ENCODE data around the gene UROC1.

UROC1 gene

DNA sequence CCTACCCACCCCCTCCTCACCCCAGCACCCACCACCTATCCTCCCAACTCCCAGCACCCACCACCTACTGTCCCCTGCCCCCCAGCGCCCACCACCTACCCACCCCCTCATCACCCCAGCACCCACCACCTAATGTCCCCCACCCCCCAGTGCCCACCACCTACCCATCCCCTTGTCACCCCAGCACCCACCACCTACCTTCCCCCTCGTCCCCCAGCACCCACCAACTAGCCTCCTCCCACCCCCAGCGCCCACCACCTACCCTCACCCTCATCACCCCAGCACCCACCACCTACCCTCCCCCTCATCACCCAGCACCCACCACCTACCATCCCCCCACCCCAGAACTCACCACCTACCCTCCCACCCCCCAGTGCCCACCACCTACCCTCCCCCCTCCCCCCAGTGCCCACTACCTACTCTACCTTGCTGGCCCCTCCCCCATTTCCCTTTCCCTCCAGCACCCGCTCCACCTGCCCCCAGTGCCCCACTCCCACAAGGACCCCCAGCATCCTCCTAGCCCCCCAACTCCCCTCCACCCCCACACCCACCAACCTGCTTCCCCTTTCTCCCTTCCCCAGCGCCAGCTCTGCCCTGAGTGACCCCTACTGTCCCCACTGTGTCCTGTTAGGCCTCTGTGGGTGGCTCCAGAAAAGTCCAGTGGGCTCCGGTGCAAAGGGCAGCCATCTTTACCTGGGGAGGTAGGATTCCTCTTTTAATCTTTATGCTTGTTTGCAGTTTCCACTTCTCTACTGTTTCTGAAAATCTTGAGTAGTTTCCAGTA lies 1.2 kb downstream of the UROC1 start:
- DNase-seq (ENCODE audit: low read depth in 2 of 2): no peak

DNA sequence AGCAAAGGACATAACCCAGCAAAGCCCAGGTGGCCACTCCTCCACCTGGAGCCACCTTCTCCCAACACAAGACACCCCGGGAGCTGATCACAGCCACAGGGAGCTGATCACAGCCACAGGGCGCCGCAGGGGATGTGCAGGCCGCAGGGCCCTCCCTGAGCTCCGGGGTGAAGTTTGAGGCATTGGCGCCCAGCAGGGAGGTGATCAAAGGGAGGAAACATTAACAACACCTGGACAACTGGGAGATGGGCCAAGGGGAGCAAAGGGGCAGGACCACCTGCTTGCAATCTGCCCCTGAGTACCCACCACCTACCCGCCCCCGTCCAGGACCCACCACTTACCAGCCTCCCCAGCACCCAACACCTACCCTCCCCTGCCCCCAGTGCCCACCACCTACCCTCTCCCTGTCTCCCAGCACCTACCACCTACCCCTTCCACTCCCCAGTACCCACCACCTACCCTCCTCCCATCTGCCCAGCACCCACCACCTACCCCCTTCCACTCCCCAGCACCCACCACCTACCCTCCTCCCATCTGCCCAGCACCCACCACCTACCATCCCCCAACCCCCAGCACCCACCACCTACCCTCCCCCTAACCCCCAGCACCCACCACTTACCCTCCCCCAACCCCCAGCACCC lies 2.4 kb downstream of the UROC1 start:
- no peak for DNase-seq (ENCODE audit: low read depth in 2 of 2)

DNA sequence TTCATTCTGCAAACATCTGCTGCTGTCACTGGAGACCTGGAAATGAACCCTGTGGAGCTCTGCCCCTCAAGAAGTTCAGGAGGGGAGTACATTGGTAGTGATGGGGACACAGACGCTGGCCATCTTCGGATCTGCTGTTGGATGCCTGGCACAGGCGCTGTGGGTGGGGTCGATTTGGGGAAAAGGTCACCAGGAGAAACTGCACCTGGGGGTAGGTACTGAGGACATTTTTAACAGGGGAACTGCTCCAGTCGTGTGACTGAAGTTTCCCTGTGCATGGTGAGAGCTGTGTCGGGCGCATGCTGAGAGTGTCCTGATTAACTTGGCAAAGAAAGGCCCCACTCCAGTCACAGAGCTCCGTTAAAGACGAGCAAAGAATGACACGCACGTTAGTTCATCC lies 3.4 kb downstream of the UROC1 start:
- DNase-seq (ENCODE audit: low read depth in 2 of 2): no peak

DNA sequence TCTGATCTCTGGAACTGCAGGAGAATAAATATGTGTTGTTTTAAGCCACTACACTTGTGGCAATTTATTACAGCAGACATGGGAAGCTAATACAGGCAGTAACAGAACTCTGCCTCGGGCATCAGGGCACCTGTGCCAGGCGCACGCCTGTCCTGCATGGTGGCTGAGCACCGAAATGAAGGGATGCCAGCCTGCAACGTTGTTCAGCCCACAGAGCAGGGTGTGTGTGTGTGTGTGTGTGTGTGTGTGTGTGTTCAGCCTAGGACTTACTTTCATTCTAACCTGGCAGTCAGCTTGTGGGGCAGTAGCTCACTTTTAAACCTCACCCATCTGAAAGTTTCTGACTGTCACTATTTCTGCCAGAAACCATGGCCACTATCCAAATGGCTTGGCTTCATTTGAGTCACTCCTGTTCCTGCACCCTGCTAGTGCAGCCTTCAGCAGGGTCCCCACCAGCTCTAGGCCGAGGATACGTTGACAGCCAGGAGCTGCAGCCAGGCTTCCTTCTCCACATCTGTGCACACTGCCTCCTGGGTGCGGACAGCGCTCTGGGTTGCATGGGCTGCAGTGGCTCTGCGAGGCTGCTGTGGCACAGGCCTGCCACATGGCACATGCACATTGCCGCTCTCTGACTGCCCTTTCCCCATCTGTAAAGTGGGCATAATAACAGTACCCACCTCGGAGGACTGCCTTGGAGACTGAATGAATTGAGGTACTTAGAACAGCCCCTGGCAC lies 4.5 kb downstream of the UROC1 start:
- no peak for DNase-seq (ENCODE audit: low read depth in 2 of 2)

DNA sequence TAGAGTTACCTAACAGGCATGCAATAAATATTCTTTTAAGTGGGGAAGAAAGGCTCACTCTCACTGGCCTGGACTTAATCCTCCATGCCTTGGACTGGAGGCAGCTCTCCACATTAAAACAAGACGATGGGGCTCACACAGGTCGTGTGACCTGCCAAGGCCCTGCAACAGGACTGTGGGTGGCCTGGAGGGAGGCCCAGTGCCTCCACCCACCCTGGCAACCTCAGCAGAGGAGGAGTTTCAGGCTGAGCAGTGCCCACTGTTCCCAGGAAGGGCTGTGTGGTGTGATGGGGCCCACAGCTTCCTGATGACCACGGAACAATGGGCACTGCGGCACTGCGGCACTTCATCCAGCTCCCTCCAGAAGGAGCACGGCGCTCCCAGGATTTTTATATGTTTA lies 5.5 kb downstream of the UROC1 start:
- DNase-seq (ENCODE audit: low read depth in 2 of 2): no peak

- DNase-seq (ENCODE audit: low read depth in 2 of 2): no peak
Measured at GRCh38 chr3:126511291-126511690, 6.3 kb downstream of the UROC1 start.

DNA sequence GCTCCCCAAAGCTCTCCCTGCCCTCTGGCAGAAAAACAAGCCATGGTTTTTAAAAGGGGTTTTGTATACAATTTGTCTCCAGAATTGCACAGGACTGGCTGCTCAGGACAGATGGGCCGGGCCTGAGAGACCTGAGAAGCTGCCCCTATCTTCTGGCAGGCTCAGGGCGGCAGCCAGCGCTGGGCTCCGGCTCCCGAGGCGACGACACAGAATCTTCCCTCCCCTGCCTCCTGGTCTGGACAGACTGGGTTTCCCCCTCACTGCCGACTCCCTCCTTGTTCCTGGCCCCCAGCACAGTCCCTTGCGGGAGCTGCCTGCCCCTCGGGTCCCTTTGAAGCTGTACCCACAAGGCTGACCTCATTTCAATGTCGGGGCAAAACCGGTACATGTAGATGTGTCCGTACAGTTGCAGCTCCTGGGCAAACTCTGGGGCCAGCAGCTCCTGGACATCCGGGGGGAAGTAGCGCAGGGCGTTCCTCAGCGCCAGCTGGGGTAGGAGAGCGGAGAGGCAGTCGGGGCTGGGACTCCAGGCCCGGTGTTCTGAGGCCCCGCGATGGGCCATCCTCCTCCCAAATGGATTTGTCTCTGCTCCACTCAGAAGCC lies 7.2 kb downstream of the UROC1 start:
- DNase-seq (ENCODE audit: low read depth in 2 of 2): no peak

GRCh38 chr3:126509597-126510307 lies 7.8 kb downstream of the UROC1 start:
- DNase-seq (ENCODE audit: low read depth in 2 of 2): no peak

DNA sequence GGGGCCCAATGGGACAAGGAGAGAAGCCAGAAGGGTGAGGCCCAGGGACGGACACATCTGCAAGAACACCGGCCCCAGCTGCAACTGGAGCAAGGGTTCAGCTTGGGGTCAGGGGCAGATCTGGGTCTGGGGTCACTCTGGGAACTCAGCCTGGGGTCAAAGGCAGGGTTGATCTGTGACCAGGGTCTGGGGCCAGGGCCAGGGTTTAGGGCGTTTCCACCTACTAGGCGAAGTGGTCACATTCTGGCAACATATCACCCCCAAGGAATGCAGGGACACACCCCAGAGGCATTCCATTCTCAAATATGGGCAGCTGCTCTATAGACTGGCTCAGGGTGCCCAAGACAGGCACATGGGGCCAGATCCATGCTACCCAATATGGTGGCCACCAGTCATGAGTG lies 9.0 kb downstream of the UROC1 start:
- DNase-seq (ENCODE audit: low read depth in 2 of 2): no peak

DNA sequence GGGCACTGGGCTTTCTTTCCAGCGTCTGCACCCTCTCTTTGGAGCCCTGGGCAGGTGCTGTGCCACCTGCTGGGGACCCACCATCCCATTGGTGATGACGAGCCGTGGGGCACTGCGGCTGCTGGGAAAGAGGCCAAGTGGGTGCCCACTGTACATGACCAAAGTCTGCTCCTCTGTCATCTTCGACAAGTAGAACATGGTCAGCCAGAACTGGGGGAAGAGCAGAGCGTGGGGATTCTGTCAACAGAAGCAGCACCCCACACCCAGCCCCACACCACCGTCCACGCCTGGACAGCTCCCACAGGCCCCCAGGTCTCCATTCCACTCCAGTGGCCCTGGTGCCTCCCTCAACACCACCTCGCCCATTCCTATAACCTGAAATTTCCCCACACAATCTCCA lies 9.7 kb downstream of the UROC1 start:
- DNase-seq (ENCODE audit: low read depth in 2 of 2): no peak

- no peak for DNase-seq (ENCODE audit: low read depth in 2 of 2)
Measured at GRCh38 chr3:126503701-126504100, 13.9 kb downstream of the UROC1 start.

DNA sequence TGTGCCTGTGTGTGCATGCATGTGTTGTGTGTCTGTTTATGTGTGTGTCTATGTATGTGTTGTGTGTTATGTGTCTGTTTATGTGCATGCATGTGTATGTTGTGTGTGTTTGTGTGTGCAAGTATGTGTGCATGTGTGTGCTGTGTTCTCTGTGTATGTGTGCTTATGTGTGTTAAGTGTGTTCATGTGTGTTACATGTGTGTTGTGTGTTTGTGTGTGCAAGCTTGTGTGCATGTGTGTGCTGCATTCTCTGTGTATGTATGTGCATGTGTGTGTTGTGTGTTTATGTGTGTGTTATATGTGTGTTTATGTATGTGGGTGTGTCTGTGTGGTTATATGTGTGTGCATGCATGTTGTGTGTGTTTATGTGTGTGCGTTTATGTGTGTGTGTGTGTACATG lies 14.9 kb downstream of the UROC1 start:
- no peak for DNase-seq (ENCODE audit: low read depth in 2 of 2)

- no peak for DNase-seq (ENCODE audit: low read depth in 2 of 2)
Measured at GRCh38 chr3:126501736-126502135, 15.8 kb downstream of the UROC1 start.

- no peak for DNase-seq (ENCODE audit: low read depth in 2 of 2)
Measured at GRCh38 chr3:126501054-126501453, 16.5 kb downstream of the UROC1 start.

DNA sequence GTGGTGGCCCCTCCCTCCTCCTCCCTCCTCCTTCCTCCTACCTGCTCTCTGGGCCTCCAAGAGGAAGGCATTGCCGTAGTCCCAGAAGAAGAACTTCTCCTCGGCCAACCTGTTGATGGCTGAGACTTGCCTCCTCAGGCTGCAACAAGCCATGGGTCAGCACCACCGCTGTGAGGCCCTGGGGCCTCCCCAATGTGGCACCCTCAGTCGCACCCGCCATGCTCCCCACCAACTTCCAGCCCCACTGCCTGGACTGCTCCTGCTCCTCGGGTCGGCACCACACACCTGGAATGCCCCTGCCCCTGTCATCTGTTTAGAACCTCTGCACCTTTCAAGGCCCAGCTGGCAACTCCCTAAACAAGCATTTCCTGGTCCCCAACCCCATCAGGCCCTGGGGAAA lies 17.6 kb downstream of the UROC1 start:
- no peak for DNase-seq (ENCODE audit: low read depth in 2 of 2)

DNA sequence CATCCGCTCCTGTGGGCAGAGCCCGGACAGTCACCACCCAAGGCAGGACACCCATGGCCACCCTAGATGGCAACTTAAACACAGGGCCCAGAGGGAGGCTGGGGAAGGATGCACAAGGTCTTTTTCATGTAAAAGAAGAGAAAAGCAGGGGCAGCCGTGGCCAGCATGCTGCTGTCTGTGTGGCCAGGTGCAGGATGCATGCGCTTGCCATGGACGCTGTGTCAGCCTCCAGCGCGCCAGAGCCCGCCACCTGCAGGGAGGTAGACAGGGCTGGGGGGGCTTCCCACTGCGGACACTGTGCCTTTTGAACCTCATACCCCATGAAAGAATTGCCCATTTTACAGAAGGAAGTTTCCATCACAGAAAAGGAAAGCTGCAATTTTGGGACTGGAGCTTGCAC lies 18.2 kb downstream of the UROC1 start:
- no peak for DNase-seq (ENCODE audit: low read depth in 2 of 2)

DNA sequence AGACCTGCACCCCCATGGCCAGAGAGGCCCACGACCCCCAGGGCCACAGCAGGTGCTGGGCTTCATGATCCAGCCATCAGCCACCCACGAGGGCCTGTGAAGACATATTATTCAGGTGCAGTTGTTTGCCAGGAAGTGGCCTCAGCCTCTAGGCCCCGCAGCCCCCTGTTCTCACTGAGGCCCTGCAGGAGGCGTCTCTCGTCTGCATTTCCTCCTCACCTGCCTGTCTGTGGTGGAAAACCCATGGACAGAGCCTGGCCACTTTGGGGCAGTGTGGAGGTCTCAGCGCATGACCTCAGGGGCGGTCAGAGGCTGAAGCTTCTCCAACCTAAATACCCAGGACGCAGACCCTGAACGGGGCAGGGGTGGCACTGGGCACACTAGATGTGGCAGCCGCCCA lies 18.6 kb downstream of the UROC1 start:
- DNase-seq (ENCODE audit: low read depth in 2 of 2): no peak

DNA sequence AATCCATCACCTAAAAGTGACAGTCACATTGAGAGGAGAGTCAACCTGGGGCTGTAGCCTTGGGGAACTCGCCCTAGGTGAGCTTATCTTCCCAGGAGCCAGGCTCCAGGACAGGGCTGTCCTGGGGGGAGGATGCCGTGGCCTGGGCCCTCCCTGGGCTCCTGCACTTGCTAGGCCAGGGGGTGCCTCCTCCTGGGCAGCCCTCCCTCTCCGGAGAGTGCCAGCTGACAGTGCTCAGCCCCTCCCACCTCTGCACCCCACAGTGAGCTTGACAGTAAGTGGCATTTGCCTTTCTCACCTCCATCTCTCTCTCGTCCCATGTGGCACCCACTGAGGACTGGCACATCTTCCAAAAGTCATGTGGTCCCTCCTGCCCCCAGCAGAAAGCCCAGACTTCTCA lies 19.1 kb downstream of the UROC1 start:
- DNase-seq (ENCODE audit: low read depth in 2 of 2): no peak

- DNase-seq (ENCODE audit: low read depth in 2 of 2): no peak
Measured at GRCh38 chr3:126497956-126498355, 19.6 kb downstream of the UROC1 start.

GRCh38 chr3:126496894-126497850 lies 20.4 kb downstream of the UROC1 start:
- DNase-seq (ENCODE audit: low read depth in 2 of 2): no peak

DNA sequence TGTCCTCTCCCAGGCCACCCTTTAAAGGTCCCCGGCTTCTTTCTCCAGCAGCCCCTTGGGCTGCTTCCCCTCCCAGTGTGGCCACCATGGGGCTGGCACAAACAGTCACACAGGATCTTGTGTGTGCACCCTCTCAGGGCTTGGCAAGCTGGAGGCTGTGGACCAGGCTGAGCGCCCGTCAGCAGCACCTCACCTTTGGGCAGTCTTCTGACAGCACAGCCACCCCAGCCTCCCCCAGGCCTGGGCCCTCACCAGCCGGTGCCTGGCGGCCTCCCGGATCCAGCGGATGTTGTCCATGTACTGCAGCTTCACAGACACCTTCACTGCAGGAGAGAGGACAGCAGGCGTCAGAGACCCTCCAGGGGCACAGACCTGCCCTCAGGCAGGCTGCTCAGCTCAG lies 21.8 kb downstream of the UROC1 start:
- DNase-seq (ENCODE audit: low read depth in 2 of 2): no peak
